K562 (cell line): ENCODE data around the gene TMEM101. TPM values are rescaled to one million over a fixed set of nuclear protein-coding genes. Genes with fewer than 3 reads are reported as not detected.

Source experiments
- BRD9 ChIP-seq: fragments of 450-650 bp; IDR thresholded peaks from 2 replicates; pipeline ENCODE4 v1.6.1; 2018; ENCODE audit warnings: low read depth; ENCODE audit not compliant: partially characterized antibody
- CTBP1 ChIP-seq: fragments of 450-650 bp; IDR thresholded peaks from 2 replicates; pipeline ENCODE4 v1.6.1; 2016; ENCODE audit warnings: borderline replicate concordance
- ETS2 ChIP-seq: IDR thresholded peaks from 2 replicates; pipeline ENCODE4 v1.6.1; 2016; ENCODE audit warnings: borderline replicate concordance, missing genetic modification characterization, mild to moderate bottlenecking, moderate library complexity, missing compliant biosample characterization; ENCODE audit not compliant: poor library complexity, severe bottlenecking
- ETV6 ChIP-seq, 3 experiments: fragments of 150-350 bp in 1 of 3; sonication (generic) in 1 of 3; formaldehyde crosslinking in 1 of 3; IDR thresholded peaks; 2 replicates each; pipeline versions ENCODE4 v1.6.1 to v1.8.0; 2014 to 2022; ENCODE audit warnings: borderline replicate concordance in 2 of 3, low read depth in 2 of 3, antibody characterized with exemption in 1 of 3, low read length in 1 of 3, mild to moderate bottlenecking in 1 of 3, missing genetic modification reagents in 1 of 3
- HMG20B ChIP-seq: fragments of 250-450 bp; sonication (Bioruptor Pico); IDR thresholded peaks from 2 replicates; pipeline ENCODE4 v1.5.0; 2021; ENCODE audit warnings: mild to moderate bottlenecking
- HNRNPK ChIP-seq: fragments of 200-400 bp; formaldehyde crosslinking; IDR thresholded peaks from one replicate; pipeline ENCODE4 v1.6.1; 2018; ENCODE audit warnings: mild to moderate bottlenecking, low read depth, low read length; ENCODE audit not compliant: poor library complexity, severe bottlenecking
- KHSRP ChIP-seq: fragments of 450-650 bp; IDR thresholded peaks from 2 replicates; pipeline ENCODE4 v1.6.1; 2017
- L3MBTL2 ChIP-seq: fragments of 450-650 bp; IDR thresholded peaks from 2 replicates; pipeline ENCODE4 v1.6.1; 2016; ENCODE audit warnings: mild to moderate bottlenecking, moderate library complexity
- MYC ChIP-seq, 2 experiments: fragments of 250-450 bp in 1 of 2; sonication (Bioruptor Pico) in 1 of 2; IDR thresholded peaks; 2 replicates each; pipeline versions ENCODE4 v1.5.1 to v1.6.1; 2012 to 2021; ENCODE audit warnings: low read depth in 2 of 2, borderline replicate concordance in 1 of 2, improper control_type of control experiment in 1 of 2, low read length in 1 of 2, mild to moderate bottlenecking in 1 of 2, moderate library complexity in 1 of 2
- NCOA2 ChIP-seq, 2 experiments: fragments of 450-650 bp; IDR thresholded peaks; 2 replicates each; pipeline ENCODE4 v1.6.1; 2018; ENCODE audit warnings: mild to moderate bottlenecking in 2 of 2, moderate library complexity in 1 of 2; ENCODE audit not compliant: partially characterized antibody in 2 of 2
- NCOR1 ChIP-seq: fragments of 450-650 bp; IDR thresholded peaks from 2 replicates; pipeline ENCODE4 v1.6.1; 2016; ENCODE audit warnings: mild to moderate bottlenecking, moderate library complexity
- POU5F1 ChIP-seq: fragments of 150-350 bp; IDR thresholded peaks from 2 replicates; pipeline ENCODE4 v1.6.1; 2014; ENCODE audit warnings: borderline replicate concordance, low read length, low read depth, mild to moderate bottlenecking; ENCODE audit not compliant: partially characterized antibody
- SMARCA5 ChIP-seq: fragments of 450-650 bp; IDR thresholded peaks from 2 replicates; pipeline ENCODE4 v1.6.1; 2016
- SP2 ChIP-seq: IDR thresholded peaks from 2 replicates; pipeline ENCODE4 v1.6.1; 2011; ENCODE audit warnings: mild to moderate bottlenecking, low read depth, low read length, moderate library complexity; ENCODE audit not compliant: poor library complexity, severe bottlenecking; ENCODE audit errors: extremely low read depth
- U2AF1 ChIP-seq: fragments of 200-400 bp; formaldehyde crosslinking; optimal IDR thresholded peaks from 2 replicates; pipeline ENCODE3; 2017; ENCODE audit warnings: mild to moderate bottlenecking, low read depth, low read length, moderate library complexity
- ZFP30 ChIP-seq: fragments of 250-450 bp; sonication (Bioruptor Pico); IDR thresholded peaks from 2 replicates; pipeline ENCODE4 v1.8.0; 2022; ENCODE audit warnings: moderate library complexity, mild to moderate bottlenecking, inconsistent platforms, borderline replicate concordance
- ZNF41 ChIP-seq: fragments of 250-450 bp; sonication (Bioruptor Pico); conservative IDR thresholded peaks from 2 replicates; pipeline ENCODE4 v1.4.0; 2020; ENCODE audit warnings: mild to moderate bottlenecking
- polyA plus RNA-seq, 8 experiments: library from polyadenylated mRNA; depleted of rRNA in 4 of 8; stranded (reverse) in 5 of 8; unstranded in 3 of 8; fragments of >200 nt; fragmentation: Nextera tagmentation in 2 of 8; fragmentation: Illumina TruSeq in 1 of 8; extraction: Ambion mirVana in 2 of 8; extraction: Trizol in 1 of 8; gene quantifications; 2 replicates each; pipeline versions ENCODE4 v1.2.1 to v1.2.3, GENCODE V29; 2011 to 2014; ENCODE audit warnings: inconsistent platforms in 1 of 8, missing spikeins in 1 of 8
- total RNA-seq, 7 experiments: library from RNA; depleted of rRNA in 6 of 7; stranded (reverse); fragments of >200 nt in 6 of 7; fragmentation: Illumina TruSeq in 2 of 7; extraction: Trizol in 2 of 7; gene quantifications; 2 replicates each; pipeline versions ENCODE4 v1.2.1 to v1.2.3, GENCODE V29; 2011 to 2021; ENCODE audit warnings: low replicate concordance in 1 of 7
- TF ChIP-seq, protein P1 (sequence below): fragments of 450-650 bp; IDR thresholded peaks from 2 replicates; pipeline ENCODE4 v1.7.1; 2018; ENCODE audit warnings: mild to moderate bottlenecking, low read depth; ENCODE audit not compliant: partially characterized antibody
- TF ChIP-seq, protein P2 (sequence below), 3 experiments: IDR thresholded peaks in 2 of 3; conservative IDR thresholded peaks in 1 of 3; 2 replicates each; pipeline ENCODE4 v1.5.1; 2011 to 2012; ENCODE audit warnings: low read length in 3 of 3, mild to moderate bottlenecking in 3 of 3, control low read depth in 2 of 3, improper control_type of control experiment in 1 of 3, inconsistent platforms in 1 of 3, low read depth in 1 of 3, mixed read lengths in 1 of 3, moderate library complexity in 1 of 3; ENCODE audit not compliant: insufficient read depth in 2 of 3
- TF ChIP-seq, protein P3 (sequence below): fragments of 200-800 bp; sonication (Bioruptor generic); IDR thresholded peaks from 2 replicates; pipeline ENCODE4 v1.6.1; 2017; ENCODE audit warnings: missing genetic modification characterization, missing compliant biosample characterization

Gene TMEM101
- total and polyA plus RNA-seq, 9 of the 15 experiments (the other 6 are each of a cell fraction or from before 2014, with no cell fraction given): 21.2 to 110 (median 37.8) TPM

DNA sequence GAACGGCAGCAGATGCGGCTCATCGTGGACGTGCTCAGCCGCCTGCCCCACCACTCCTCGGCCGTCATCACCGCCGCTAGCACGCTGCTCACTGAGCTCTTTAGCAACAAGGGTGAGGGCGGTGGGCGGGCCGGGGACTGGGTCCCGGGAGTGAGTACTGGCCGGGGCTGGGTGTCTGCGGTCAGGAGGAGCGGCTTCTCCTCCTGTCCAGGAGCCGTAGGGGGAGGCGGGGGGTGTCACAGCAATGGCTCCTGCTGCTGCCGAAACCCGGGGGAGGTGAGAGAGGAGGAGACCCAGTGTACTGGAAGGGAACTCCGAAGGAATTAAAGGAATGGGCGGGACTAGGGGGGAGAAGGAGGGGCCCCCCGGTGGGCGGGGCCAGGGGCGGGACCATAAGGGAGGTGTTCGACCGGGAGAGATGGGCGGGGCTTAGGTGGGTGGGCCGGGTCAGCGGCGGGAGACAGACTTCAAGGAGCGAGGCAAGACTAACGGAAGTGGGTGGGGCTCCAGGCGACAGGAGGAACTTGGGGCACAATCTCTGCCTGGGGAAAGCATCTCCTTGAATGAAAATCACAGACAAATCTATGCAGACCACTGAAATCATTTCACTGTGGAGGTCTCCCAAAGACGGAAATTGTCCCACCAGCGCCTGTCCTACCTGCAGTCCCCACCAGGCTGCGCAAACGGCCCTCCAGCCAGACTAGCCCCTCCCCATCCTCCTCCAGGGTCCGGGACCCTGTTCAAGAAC is 8.0 kb downstream of the TMEM101 start (continued):
- TF ChIP-seq, protein P1, sequence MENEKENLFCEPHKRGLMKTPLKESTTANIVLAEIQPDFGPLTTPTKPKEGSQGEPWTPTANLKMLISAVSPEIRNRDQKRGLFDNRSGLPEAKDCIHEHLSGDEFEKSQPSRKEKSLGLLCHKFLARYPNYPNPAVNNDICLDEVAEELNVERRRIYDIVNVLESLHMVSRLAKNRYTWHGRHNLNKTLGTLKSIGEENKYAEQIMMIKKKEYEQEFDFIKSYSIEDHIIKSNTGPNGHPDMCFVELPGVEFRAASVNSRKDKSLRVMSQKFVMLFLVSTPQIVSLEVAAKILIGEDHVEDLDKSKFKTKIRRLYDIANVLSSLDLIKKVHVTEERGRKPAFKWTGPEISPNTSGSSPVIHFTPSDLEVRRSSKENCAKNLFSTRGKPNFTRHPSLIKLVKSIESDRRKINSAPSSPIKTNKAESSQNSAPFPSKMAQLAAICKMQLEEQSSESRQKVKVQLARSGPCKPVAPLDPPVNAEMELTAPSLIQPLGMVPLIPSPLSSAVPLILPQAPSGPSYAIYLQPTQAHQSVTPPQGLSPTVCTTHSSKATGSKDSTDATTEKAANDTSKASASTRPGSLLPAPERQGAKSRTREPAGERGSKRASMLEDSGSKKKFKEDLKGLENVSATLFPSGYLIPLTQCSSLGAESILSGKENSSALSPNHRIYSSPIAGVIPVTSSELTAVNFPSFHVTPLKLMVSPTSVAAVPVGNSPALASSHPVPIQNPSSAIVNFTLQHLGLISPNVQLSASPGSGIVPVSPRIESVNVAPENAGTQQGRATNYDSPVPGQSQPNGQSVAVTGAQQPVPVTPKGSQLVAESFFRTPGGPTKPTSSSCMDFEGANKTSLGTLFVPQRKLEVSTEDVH: no peak
- TF ChIP-seq, protein P2, sequence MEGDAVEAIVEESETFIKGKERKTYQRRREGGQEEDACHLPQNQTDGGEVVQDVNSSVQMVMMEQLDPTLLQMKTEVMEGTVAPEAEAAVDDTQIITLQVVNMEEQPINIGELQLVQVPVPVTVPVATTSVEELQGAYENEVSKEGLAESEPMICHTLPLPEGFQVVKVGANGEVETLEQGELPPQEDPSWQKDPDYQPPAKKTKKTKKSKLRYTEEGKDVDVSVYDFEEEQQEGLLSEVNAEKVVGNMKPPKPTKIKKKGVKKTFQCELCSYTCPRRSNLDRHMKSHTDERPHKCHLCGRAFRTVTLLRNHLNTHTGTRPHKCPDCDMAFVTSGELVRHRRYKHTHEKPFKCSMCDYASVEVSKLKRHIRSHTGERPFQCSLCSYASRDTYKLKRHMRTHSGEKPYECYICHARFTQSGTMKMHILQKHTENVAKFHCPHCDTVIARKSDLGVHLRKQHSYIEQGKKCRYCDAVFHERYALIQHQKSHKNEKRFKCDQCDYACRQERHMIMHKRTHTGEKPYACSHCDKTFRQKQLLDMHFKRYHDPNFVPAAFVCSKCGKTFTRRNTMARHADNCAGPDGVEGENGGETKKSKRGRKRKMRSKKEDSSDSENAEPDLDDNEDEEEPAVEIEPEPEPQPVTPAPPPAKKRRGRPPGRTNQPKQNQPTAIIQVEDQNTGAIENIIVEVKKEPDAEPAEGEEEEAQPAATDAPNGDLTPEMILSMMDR (IDR thresholded peaks at IDR 0.05 in 2 of 3, conservative IDR thresholded peaks at IDR 0.05 in 1 of 3; ENCODE audit: insufficient read depth in 2 of 3, low read depth in 1 of 3, low read length in 3 of 3): peak; percentile 36 to 52 (median 52); a peak in 5 of 6 replicates
- TF ChIP-seq U2AF1 (no peak), NCOR1 (no peak), NCOA2 (IDR thresholded peaks at IDR 0.05; ENCODE audit: partially characterized antibody in 2 of 2) (no peak), SMARCA5 (no peak), ZFP30 (CRISPR knock-in tag) (no peak), POU5F1 (no peak), CTBP1 (peak; percentile 30; the same call in 1 of the 2 replicates), ETV6 (IDR thresholded peaks at IDR 0.05; ENCODE audit: borderline replicate concordance in 1 of 2, low read depth in 2 of 2, low read length in 1 of 2) (no peak), ETV6 (CRISPR knock-in tag; IDR thresholded peaks at IDR 0.05; ENCODE audit: borderline replicate concordance) (no peak), HNRNPK (no peak), L3MBTL2 (peak; percentile 89), HMG20B (CRISPR knock-in tag) (0 out of 2 replicates have a peak, but pooled peaks have one; percentile 81), ZNF41 (no peak), KHSRP (no peak), BRD9 (no peak), SP2 (no peak), ETS2 (tag) (no peak), MYC (IDR thresholded peaks at IDR 0.05; ENCODE audit: low read depth, low read length) (no peak), MYC (CRISPR knock-in tag; IDR thresholded peaks at IDR 0.05; ENCODE audit: borderline replicate concordance, low read depth) (no peak)
- TF ChIP-seq, protein P3, sequence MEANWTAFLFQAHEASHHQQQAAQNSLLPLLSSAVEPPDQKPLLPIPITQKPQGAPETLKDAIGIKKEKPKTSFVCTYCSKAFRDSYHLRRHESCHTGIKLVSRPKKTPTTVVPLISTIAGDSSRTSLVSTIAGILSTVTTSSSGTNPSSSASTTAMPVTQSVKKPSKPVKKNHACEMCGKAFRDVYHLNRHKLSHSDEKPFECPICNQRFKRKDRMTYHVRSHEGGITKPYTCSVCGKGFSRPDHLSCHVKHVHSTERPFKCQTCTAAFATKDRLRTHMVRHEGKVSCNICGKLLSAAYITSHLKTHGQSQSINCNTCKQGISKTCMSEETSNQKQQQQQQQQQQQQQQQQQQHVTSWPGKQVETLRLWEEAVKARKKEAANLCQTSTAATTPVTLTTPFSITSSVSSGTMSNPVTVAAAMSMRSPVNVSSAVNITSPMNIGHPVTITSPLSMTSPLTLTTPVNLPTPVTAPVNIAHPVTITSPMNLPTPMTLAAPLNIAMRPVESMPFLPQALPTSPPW (CRISPR knock-in tag): peak; percentile 96
